Right renal cortex interstitium (tissue), 3 donors: ENCODE measurements around the gene RGS3. TPM values are rescaled to one million over a fixed set of nuclear protein-coding genes. Genes with fewer than 3 reads are reported as not detected.
"Not testable (repeated sequence)": the region's sequence is repeated elsewhere in the genome, so short reads cannot be mapped to it uniquely, and the experiment has no call there.

Experiments used
- DNase-seq, 3 donors: peaks; one replicate each; pipeline ENCODE4 v3.0.0-alpha.2; 2013; ENCODE audit warnings: low read depth in 3 of 3, low spot score in 2 of 3
- polyA plus RNA-seq, 3 donors: library from polyadenylated mRNA; unstranded; fragments of 120-200 nt; gene quantifications; one replicate each; pipeline ENCODE4 v1.2.1, GENCODE V29; 2013; ENCODE audit not compliant: insufficient read length in 3 of 3

Gene RGS3
- polyA plus RNA-seq, 3 donors = 45.1 to 47.4 (median 47.2) TPM

GRCh38 chr9:113543296-113543981 lies 79.9 kb downstream of the RGS3 start:
- no peak for DNase-seq

GRCh38 chr9:113543982-113544303 lies 80.4 kb downstream of the RGS3 start:
- DNase-seq = no peak

DNA sequence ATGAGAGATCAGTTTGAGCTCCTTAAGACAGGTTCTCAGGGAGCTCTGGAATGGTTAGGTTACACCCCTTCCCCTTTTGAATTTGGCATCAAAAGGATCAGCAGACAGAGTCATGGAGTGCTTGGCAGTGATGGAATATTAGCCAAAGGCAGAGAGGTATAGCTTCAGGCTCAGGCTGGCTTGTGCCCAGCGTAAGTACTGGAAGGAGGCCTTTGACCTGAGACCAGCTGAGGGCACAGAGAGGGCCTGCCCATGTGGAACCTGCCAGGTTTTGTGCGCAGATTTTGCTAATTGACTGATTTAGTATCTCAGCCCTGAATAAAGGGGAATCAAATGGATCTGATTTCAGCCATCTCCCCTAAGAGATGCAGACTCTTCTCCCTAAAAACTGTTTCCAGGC lies 81.5 kb downstream of the RGS3 start:
- DNase-seq = no peak

GRCh38 chr9:113546566-113546965 lies 83.0 kb downstream of the RGS3 start:
- DNase-seq = no peak

DNA sequence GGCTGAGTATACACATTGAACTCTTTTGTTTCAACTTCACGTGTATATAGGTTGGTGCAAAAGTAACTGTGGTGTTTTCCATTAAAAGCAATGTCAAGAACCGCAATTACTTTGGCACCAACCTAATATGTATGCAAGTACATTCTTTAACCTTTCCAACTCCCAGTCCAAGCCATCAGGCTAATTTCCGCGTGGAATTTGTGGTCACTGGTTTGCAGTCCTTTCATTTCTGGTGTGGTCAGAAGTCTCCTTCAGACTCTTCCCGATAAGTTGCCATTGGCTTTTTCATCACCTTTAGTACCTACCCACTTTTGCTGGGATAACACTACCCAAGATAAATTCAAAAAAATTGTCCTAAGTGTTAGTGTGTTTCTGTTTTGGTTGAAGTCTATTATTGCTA lies 84.0 kb downstream of the RGS3 start:
- DNase-seq = no peak

DNA sequence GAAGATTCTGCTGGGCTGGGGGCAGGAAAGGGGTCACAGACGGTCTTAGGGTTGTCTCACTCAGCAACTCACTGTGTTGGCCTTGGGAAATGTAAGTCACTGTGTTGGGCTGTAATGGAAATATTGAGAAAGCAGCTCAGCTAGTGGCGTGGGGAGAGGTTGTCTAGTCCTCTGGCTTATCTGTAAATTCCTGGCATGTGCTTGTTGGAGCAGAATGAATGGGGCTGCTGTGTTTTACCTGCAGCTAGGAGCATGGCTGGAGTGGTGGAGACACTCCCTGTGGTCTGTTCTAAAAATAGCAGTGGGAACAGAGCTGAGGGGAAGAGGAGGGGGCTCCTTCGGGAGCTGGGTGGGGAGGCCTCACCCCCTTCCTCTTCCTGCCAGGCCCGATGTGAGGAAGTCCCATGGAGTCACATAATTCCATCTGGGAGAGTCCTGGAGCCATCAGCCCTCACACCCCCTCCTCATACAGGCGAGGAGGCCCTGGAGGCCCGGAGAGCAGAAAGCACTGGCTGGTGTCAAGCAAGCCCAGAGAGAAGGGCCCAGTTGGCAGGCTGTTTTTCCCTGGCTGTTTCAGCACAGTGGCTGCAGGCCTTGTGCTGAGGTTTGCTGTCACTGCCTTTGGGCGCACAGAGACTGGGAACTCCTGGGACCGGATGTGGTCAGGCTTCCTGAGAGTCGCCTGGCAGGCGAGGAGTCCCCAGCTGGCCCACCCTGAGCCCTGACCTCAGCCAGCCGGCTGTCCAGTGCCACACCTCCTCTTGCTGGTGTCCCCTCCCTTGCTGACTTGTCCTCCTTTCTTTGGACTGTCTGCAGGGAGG lies 84.9 kb downstream of the RGS3 start:
- no peak for DNase-seq

GRCh38 chr9:113549892-113550291 lies 86.4 kb downstream of the RGS3 start:
- DNase-seq = not testable (repeated sequence)

GRCh38 chr9:113556877-113557593 lies 93.5 kb downstream of the RGS3 start:
- DNase-seq = no peak

- no peak for DNase-seq
These were observed 95.3 kb downstream of the RGS3 start for GRCh38 chr9:113558632-113559502.

GRCh38 chr9:113559834-113560800 lies 96.6 kb downstream of the RGS3 start:
- DNase-seq = no peak

DNA sequence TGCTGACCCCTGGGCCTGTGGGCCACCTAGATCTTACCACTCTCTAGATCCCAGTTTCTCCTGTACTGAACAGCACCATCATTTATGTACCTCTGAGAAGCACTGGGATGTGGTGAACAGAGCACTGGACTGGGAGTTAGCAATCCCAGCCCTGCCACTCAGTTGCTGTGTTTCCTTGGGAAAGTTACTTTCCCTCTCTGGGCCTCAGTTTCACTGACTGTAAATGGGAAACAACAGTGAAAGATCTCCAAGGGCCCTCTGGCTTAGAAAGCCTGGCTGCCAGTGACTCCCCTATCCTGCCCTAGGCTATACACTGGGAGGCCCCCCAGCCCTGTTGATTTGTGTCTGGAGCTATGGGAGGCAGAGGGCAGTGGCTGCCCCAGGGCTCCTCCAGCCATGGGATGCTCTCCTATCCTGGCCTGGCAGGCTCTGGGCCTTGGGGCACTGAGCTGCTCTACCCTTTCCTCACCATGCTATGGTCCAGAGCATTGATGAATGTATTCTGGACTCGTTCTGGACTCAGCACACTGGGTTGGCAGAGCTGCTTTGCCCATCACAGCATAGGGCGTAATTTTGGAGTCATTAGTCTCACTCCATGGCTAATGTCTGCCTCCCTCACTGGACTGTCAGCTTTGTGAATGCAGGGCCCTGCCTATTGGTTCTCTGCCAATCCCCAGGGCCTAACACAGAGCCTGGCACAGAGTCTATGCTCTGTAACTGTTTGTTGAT lies 99.3 kb downstream of the RGS3 start:
- no peak for DNase-seq

GRCh38 chr9:113563826-113564497 lies 100.4 kb downstream of the RGS3 start:
- DNase-seq = no peak

GRCh38 chr9:113564498-113565237 lies 101.1 kb downstream of the RGS3 start:
- no peak for DNase-seq

DNA sequence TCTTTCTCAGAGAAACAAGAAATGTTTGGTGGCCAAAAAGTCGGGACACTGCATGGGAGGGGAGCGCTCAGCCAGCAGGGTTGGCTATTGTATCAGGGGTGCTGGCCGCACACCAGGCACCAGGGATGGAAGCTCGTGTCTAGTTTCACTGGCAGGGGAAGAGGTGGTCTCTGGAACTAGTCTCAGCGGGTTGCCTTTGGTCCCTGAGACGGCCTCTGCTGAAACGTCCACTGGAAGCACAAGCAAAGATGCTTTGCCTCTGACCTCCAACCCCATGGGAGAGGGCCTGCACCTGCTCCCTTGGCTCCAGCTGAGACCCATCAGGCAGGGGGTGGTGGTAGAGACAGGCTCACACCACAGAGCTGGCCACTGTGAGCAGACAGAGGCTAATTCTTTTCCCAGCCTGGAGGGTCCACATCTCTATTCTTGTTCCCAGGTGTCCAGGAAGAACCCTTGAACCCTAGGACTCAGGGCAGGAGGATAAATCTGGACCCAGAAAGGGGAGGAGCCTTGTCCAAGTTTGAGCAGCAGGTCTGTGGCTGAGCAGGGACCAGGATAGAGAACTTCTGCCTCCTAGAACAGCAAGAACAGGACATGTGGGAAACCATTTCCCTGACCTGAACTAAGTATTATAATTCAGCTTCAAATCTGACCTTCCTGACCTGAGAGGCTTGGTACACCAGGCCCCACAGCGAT lies 102.6 kb downstream of the RGS3 start:
- no peak for DNase-seq

GRCh38 chr9:113566712-113567071 lies 103.2 kb downstream of the RGS3 start:
- DNase-seq = no peak

DNA sequence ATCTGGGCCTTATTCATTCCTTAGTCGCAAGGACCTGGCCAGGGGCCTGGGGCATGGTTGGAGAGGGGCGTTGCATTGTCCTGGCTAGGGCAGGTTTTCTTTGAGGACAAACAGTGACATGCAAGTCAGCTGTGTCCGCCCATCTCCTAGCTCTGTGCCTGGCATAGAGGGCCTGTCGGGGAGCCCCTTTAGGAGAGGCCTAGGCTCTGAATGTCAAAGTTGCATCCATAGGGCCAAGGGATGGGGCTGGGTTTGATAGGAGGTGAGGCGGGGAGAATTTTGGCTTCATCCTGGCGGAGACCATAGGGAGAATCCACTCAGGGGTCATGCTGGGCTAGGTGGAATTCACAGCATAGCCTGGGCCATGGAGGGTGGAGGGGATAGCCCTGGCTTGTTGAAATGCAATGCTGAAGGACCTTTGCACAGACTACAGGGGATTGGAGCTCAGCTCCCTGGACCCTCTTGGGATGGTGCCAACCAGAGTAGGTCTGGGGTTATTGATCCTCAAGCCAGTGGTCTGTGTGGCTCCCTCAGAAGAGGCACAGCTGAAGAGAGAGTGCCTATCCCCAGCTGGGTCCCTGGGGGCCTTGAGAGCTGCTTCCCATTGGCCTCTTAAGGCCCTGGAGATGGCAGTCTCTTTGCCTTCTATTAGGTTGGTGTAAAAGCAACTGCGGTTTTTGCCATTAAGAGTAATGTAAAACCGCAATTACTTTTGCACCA lies 104.0 kb downstream of the RGS3 start:
- DNase-seq = no peak

DNA sequence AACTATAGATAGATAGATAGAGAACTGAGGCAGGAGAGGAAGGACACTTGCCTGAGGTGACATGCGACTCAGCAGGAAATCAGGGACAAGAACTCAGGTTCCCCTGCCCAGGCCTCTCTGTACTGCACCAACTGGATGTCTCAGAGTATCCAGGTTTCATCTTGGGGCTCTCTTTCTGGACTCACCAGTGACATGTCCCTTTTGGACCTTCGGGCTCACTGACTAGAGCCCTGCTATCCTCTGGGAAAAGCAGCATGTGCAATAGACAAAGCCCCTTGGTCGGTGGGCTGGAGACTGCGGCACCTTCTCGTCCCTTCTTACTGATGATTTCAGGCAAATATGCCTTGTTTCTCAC lies 104.5 kb downstream of the RGS3 start:
- DNase-seq = no peak
